Parathyroid adenoma (tissue), 2 donors: ENCODE measurements around the gene PARP1.

Source experiments
- H2AFZ ChIP-seq: fragments of 300-600 bp; sonication (generic); one replicate; pipeline ENCODE4 v1.7.0; 2017; ENCODE audit warnings: antibody characterized with exemption, mild to moderate bottlenecking
- H3K27ac ChIP-seq: fragments of 300-600 bp; sonication (generic); one replicate; pipeline ENCODE4 v1.7.0; 2017
- H3K27me3 ChIP-seq: fragments of 300-600 bp; sonication (generic); one replicate; pipeline ENCODE4 v1.7.0; 2017; ENCODE audit warnings: low read length; ENCODE audit not compliant: control insufficient read depth, insufficient read depth
- H3K36me3 ChIP-seq: fragments of 300-600 bp; sonication (generic); one replicate; pipeline ENCODE4 v1.7.0; 2017; ENCODE audit warnings: low read length; ENCODE audit not compliant: control insufficient read depth, insufficient read depth
- H3K4me1 ChIP-seq: fragments of 300-600 bp; sonication (generic); one replicate; pipeline ENCODE4 v1.7.0; 2017; ENCODE audit warnings: control low read depth
- H3K4me2 ChIP-seq: fragments of 300-600 bp; sonication (generic); one replicate; pipeline ENCODE4 v1.7.0; 2017; ENCODE audit warnings: low read length
- H3K4me3 ChIP-seq: fragments of 300-600 bp; sonication (generic); one replicate; pipeline ENCODE4 v1.7.0; 2017; ENCODE audit warnings: low read depth, low read length
- H3K79me2 ChIP-seq: fragments of 300-600 bp; sonication (generic); one replicate; pipeline ENCODE4 v1.7.0; 2017; ENCODE audit warnings: control low read depth
- H3K9ac ChIP-seq: fragments of 300-600 bp; sonication (generic); one replicate; pipeline ENCODE4 v1.7.0; 2017; ENCODE audit warnings: mild to moderate bottlenecking
- H3K9me3 ChIP-seq: fragments of 300-600 bp; sonication (generic); one replicate; pipeline ENCODE4 v1.7.0; 2017; ENCODE audit warnings: low read length; ENCODE audit not compliant: control insufficient read depth
- CTCF ChIP-seq: fragments of 300-600 bp; sonication (generic); IDR thresholded peaks from one replicate; pipeline ENCODE4 v1.7.0; 2017; ENCODE audit warnings: antibody characterized with exemption, mild to moderate bottlenecking
- donor health status: primary hyperparathyroidism.

The PARP1 gene

GRCh38 chr1:226371866-226372490 lies 35.9 kb downstream of the PARP1 start:
- H3K27me3 ChIP-seq: no peaks in the 10 kb centered on the region
- H3K9me3 ChIP-seq: no peaks in the 10 kb centered on the region
- no peak overlapping the region for H2AFZ ChIP-seq
- no peak overlapping the region for H3K27ac ChIP-seq
- H3K79me2 ChIP-seq: peaks cover 2% of the 10 kb centered on the region
- no peak overlapping the region for H3K4me3 ChIP-seq
- H3K4me2 ChIP-seq: no peak overlapping the region
- peaks cover 24% of the 10 kb centered on the region for H3K4me1 ChIP-seq
- TF ChIP-seq CTCF: no peak
- no peak overlapping the region for H3K9ac ChIP-seq
- no peaks in the 10 kb centered on the region for H3K36me3 ChIP-seq

DNA sequence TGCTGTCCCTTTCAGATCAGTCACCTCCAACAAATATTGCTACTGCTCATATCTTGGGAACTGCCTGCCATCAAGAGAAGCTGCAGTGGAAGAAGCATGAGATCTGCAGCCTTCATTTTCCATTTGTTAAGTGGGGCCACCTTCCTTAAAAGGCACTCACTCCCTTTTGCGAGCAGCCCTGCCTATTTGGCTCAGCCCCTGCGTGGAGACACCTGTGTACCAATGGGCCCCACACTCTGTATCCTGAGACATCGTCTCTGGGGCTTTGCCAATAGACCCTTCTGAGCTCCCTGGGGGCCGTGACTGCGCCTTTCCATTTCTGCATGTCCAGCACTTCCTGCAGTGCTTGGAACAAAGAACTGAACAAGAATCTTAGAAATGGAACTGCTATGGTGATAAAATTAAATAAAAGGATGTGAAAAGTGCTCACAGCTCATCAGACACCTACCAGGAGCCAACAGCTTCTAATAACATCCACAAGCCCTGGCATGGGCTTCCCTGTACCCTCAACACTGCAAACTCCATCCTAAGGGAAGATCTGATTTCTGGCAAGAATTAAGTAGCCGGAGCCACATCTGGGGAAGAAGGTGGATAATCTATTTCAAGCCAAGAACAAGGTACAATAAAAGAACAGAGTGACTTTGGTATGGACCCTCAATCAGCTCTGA lies 36.7 kb downstream of the PARP1 start:
- no peak overlapping the region for H3K9ac ChIP-seq
- no peak overlapping the region for H3K27ac ChIP-seq
- H3K4me1 ChIP-seq: peaks cover 20% of the 10 kb centered on the region
- no peak overlapping the region for H3K4me3 ChIP-seq
- H3K79me2 ChIP-seq: peaks cover 2% of the 10 kb centered on the region
- H3K4me2 ChIP-seq: no peak overlapping the region
- no peaks in the 10 kb centered on the region for H3K9me3 ChIP-seq
- H2AFZ ChIP-seq: no peak overlapping the region
- TF ChIP-seq CTCF: no peak
- no peaks in the 10 kb centered on the region for H3K27me3 ChIP-seq
- no peaks in the 10 kb centered on the region for H3K36me3 ChIP-seq

GRCh38 chr1:226370144-226370923 lies 37.6 kb downstream of the PARP1 start:
- Histone ChIP-seq H3K27ac (no peak overlapping the region), H3K36me3 (no peaks in the 10 kb centered on the region)

DNA sequence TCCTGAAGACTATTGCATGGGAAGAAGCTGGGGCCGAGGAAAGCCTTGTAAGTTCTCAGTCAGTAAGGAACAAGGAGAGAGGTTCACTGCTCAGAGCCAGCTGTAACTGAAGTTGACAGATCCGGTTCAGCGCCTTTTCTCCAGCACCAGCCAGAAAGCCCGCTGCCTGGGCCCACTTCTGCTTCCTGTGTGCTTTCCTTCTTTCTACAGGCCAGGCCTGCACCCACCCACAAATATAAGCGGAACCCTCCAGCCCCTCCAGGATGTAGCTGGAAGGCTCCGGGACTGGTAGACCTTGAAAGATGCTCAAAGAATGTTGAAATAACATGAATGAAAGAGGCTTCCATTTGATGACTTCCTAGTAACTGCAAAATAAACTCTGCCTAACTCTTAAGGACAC lies 38.8 kb downstream of the PARP1 start:
- Histone ChIP-seq H3K27me3 (no peaks in the 10 kb centered on the region), H3K9me3 (no peaks in the 10 kb centered on the region), H3K79me2 (peaks cover 2% of the 10 kb centered on the region), H3K4me1 (peaks cover 26% of the 10 kb centered on the region), H3K4me3 (no peak overlapping the region), H3K27ac (no peak overlapping the region), H3K4me2 (no peak overlapping the region), H2AFZ (no peak overlapping the region), H3K9ac (no peak overlapping the region), H3K36me3 (no peaks in the 10 kb centered on the region)
- no peak for TF ChIP-seq CTCF

More at GRCh38 chr1:226370144-226370923, 37.6 kb downstream of the PARP1 start:
- Histone ChIP-seq H3K4me1 (peaks cover 22% of the 10 kb centered on the region), H3K4me2 (no peak overlapping the region), H3K27me3 (no peaks in the 10 kb centered on the region), H3K9me3 (no peaks in the 10 kb centered on the region), H3K9ac (no peak overlapping the region), H3K4me3 (no peak overlapping the region), H2AFZ (no peak overlapping the region), H3K79me2 (peaks cover 2% of the 10 kb centered on the region)
- no peak for TF ChIP-seq CTCF
